NT2/D1 (cell line): ENCODE results near the gene SPNS3.

ENCODE experiments used
- SUZ12 ChIP-seq: IDR thresholded peaks from 2 replicates; pipeline ENCODE4 v1.6.1; 2011; ENCODE audit not compliant: insufficient read length, insufficient read depth; ENCODE audit errors: extremely low read depth
- YY1 ChIP-seq: IDR thresholded peaks from 2 replicates; pipeline ENCODE4 v1.6.1; 2011; ENCODE audit not compliant: insufficient read length, insufficient read depth
- ZNF274 ChIP-seq: IDR thresholded peaks from 2 replicates; pipeline ENCODE4 v1.6.1; 2011; ENCODE audit warnings: mild to moderate bottlenecking, low read depth, low read length

- TF ChIP-seq ZNF274 (no peak), YY1 (no peak), SUZ12 (no peak)
Measured at GRCh38 chr17:4529533-4530152, 95.9 kb downstream of the SPNS3 start.
